Measurements from ENCODE around the gene GNG2.

GNG2 gene

DNA sequence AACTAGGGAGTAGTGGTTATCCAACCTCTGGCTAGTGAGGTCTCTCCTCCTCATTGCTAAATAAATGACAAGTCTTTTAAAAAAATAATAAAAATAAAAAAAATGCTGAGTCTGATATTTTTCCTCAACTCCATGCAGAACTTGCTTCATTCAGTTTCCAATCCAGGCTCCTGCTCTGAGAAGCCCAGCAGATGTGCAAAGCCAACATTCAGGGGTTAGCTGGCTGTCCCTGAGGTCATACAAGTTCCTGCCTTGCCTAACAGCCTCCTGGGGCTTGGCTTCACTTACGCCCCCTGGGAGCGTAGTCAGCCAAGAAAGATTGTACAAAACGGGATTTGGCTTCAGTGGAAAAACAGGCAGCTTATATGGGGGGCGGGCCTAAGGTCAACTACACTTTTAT lies 152.2 kb downstream of the GNG2 start:
- no peak for DNase-seq
- Histone ChIP-seq H3K27me3 (replicated peaks) (no peaks in the 10 kb centered on the region), H3K36me3 (replicated peaks) (peaks cover 74% of the 10 kb centered on the region), H3K27ac (no peak overlapping the region), H3K4me3 (ENCODE audit: low read depth, low read length) (no peak overlapping the region)
- TF ChIP-seq, protein P1, sequence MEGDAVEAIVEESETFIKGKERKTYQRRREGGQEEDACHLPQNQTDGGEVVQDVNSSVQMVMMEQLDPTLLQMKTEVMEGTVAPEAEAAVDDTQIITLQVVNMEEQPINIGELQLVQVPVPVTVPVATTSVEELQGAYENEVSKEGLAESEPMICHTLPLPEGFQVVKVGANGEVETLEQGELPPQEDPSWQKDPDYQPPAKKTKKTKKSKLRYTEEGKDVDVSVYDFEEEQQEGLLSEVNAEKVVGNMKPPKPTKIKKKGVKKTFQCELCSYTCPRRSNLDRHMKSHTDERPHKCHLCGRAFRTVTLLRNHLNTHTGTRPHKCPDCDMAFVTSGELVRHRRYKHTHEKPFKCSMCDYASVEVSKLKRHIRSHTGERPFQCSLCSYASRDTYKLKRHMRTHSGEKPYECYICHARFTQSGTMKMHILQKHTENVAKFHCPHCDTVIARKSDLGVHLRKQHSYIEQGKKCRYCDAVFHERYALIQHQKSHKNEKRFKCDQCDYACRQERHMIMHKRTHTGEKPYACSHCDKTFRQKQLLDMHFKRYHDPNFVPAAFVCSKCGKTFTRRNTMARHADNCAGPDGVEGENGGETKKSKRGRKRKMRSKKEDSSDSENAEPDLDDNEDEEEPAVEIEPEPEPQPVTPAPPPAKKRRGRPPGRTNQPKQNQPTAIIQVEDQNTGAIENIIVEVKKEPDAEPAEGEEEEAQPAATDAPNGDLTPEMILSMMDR (IDR thresholded peaks at IDR 0.05; ENCODE audit: low read depth, low read length, missing control alignments) = peak; percentile 4
- in situ Hi-C loops (cut with HindIII; ENCODE audit: low pct_ligation_motif_present, low sequenced_read_pairs) = no loop called here

DNA sequence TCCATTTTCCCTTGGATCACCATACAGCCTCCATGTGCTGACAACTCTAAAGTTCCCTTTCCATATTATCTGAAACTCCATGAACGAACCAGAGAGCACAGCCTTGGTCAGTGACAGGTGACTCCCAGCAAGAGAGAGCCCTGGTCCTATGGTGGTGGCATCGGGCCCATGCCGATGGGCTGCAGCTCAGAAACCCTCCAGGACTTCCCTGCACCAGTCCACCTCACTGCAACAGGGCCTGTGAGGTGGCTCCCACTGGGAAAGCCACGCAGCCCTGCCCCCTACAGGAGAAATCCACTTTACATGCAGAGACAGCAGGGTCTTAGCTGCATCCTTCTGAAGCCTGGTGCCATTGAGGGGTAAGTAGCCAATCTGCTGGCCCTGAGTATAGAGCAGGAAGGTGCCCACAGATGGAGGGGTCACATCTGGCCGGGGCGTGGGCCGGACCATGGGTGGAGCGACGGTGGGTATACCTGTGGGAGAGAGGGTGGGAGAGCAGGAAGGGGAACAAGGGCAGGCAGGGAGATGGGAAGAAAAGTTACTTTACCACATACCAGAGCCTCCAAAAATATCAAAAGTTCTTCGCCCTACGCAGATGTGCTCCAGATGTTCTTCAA lies 153.7 kb downstream of the GNG2 start:
- in situ Hi-C loops (cut with HindIII; ENCODE audit: low pct_ligation_motif_present, low sequenced_read_pairs) = no loop called here
- TF ChIP-seq, protein P1 (IDR thresholded peaks at IDR 0.05; ENCODE audit: low read depth, low read length, missing control alignments) = peak; percentile 64
- Histone ChIP-seq H3K4me3 (ENCODE audit: low read depth, low read length) (no peak overlapping the region), H3K27me3 (replicated peaks) (no peaks in the 10 kb centered on the region), H3K36me3 (replicated peaks) (peaks cover 68% of the 10 kb centered on the region), H3K27ac (no peak overlapping the region)
- no peak for DNase-seq

DNA sequence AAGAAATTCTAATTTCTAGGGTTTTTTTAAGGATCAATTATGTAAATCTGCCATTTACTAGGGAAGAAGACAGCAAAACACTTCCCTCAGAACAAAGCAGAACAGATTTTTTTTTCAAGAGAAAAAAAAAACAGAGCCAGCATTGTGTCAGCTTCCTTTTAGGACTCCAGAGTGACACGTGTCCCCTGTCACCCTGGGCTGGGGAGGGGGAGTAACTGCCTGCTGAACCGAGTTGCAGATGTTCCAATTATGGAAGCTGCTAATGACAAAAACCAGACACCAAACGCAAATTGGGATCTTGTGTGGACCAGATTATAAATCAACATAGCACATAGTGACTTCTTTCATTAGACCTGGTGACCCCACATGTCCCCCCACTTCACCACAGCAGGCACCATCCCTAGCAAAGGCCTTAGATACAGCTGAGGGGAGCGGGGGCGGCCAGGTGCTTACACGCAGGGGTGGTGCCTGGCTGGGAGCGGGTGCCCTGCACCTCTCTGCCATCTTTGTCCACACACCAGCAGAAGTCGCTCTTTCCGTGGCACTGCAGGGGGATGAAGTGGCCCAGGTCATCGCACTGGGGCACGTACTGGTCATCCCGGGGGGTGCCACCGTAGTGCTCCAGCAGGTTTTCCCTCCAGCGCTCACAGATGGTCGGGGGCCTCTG lies 154.3 kb downstream of the GNG2 start:
- H3K27me3 ChIP-seq (replicated peaks) = no peaks in the 10 kb centered on the region
- no peak for DNase-seq
- in situ Hi-C loops (cut with HindIII; ENCODE audit: low pct_ligation_motif_present, low sequenced_read_pairs) = no loop called here
- peaks cover 70% of the 10 kb centered on the region for H3K36me3 ChIP-seq (replicated peaks)
- TF ChIP-seq, protein P1 (IDR thresholded peaks at IDR 0.05; ENCODE audit: low read depth, low read length, missing control alignments) = no peak
- no peak overlapping the region for H3K4me3 ChIP-seq (ENCODE audit: low read depth, low read length)
- no peak overlapping the region for H3K27ac ChIP-seq

DNA sequence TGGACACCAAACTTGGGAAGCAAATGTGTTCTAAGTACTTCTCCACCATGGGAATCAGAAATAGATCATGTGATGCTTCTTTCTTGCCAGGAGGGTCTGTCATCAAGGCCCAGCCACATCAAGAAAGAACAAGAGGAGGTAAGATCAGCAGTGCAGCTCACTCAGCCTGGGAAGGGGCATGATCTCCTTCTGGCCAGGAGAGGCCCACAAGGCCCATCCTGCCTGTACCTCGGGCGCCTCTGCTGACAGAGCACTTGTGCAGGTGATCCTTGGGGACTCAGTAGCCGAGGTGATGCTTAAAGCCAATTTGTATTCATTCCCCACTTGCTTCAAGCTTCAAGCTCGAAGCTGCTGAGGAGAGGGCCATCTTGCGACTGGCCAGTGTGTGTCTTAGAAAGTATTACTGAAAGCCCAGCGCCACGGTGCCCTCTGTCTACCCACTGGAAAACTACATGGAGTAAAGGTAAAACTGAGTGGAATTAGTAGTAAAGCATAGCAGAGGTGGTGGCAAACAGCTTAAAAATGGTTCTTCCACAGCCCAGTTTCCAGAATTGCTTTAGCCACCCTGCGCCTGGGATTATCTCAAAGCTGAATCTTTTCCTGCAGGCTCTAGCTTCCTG lies 155.1 kb downstream of the GNG2 start:
- no peak overlapping the region for H3K27ac ChIP-seq
- H3K27me3 ChIP-seq (replicated peaks) = no peaks in the 10 kb centered on the region
- no peak overlapping the region for H3K4me3 ChIP-seq (ENCODE audit: low read depth, low read length)
- in situ Hi-C loops (cut with HindIII; ENCODE audit: low pct_ligation_motif_present, low sequenced_read_pairs) = no loop called here
- TF ChIP-seq, protein P1 (IDR thresholded peaks at IDR 0.05; ENCODE audit: low read depth, low read length, missing control alignments) = peak; percentile 77
- peaks cover 66% of the 10 kb centered on the region for H3K36me3 ChIP-seq (replicated peaks)
- DNase-seq = peak; percentile 41

DNA sequence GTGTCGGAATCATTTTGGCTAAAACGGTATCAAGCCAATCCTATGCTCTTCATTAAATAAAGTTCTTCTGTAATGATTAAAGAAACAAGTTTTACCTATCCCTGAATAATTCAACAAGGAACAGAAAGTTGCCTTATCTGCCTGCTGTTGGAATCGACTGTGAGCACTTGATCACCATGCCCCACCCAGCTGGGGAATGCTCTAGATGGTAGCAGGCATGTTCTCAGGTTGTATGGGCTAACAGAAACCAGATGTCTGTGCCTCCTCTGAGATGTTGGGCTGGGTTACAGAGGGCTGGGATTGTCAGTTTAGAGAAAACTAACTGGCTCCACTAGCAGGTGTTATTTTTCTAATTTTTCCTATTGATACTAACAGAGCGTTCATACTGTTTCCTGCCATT lies 157.8 kb downstream of the GNG2 start:
- peaks cover 50% of the 10 kb centered on the region for H3K36me3 ChIP-seq (replicated peaks)
- no peak overlapping the region for H3K27ac ChIP-seq
- no peaks in the 10 kb centered on the region for H3K27me3 ChIP-seq (replicated peaks)
- in situ Hi-C loops (cut with HindIII; ENCODE audit: low pct_ligation_motif_present, low sequenced_read_pairs) = no loop called here
- TF ChIP-seq, protein P1 (IDR thresholded peaks at IDR 0.05; ENCODE audit: low read depth, low read length, missing control alignments) = no peak
- no peak for DNase-seq
- H3K4me3 ChIP-seq (ENCODE audit: low read depth, low read length) = no peak overlapping the region
